Kidney epithelial cell (primary cell): ENCODE measurements around the gene TNFAIP2. TPM values are rescaled to one million over a fixed set of nuclear protein-coding genes. Genes with fewer than 3 reads are reported as not detected.
"Not testable (repeated sequence)": the region's sequence is repeated elsewhere in the genome, so short reads cannot be mapped to it uniquely, and the experiment has no call there.

ENCODE experiments used
- DNase-seq: peaks from one replicate; pipeline ENCODE4 v3.0.0-alpha.2; 2010; ENCODE audit warnings: low read depth
- H3K27me3 ChIP-seq: 2 replicates; pipeline ENCODE4 v1.6.0; 2011; ENCODE audit warnings: low read length; ENCODE audit not compliant: control insufficient read depth, insufficient read depth
- H3K36me3 ChIP-seq: 2 replicates; pipeline ENCODE4 v1.5.1; 2011; ENCODE audit warnings: low read length; ENCODE audit not compliant: control insufficient read depth, insufficient read depth
- H3K4me3 ChIP-seq: 2 replicates; pipeline ENCODE4 v1.5.1; 2011; ENCODE audit warnings: low read depth, mild to moderate bottlenecking, control low read depth, low read length
- CTCF ChIP-seq: IDR thresholded peaks from 2 replicates; pipeline ENCODE4 v1.5.1; 2011; ENCODE audit warnings: mild to moderate bottlenecking, moderate library complexity, low read length, control low read depth, inconsistent platforms; ENCODE audit not compliant: insufficient read depth, poor library complexity, severe bottlenecking
- total RNA-seq: library from RNA; depleted of rRNA; stranded (reverse); fragments of >200 nt; gene quantifications from 2 replicates; pipeline ENCODE4 v1.2.3, GENCODE V29; 2015

The TNFAIP2 gene
- total RNA-seq, 1 donor from 2014 or later, result 152 TPM

- no peak overlapping the region for H3K4me3 ChIP-seq
- no peaks in the 10 kb centered on the region for H3K27me3 ChIP-seq
- no peak for DNase-seq
- H3K36me3 ChIP-seq, result no peaks in the 10 kb centered on the region
- no peak for TF ChIP-seq CTCF
Measured at GRCh38 chr14:103115845-103116572, 7.3 kb upstream of the TNFAIP2 start.

- no peak for DNase-seq
- Histone ChIP-seq H3K4me3 (no peak overlapping the region), H3K27me3 (no peaks in the 10 kb centered on the region), H3K36me3 (no peaks in the 10 kb centered on the region)
- no peak for TF ChIP-seq CTCF
Measured at GRCh38 chr14:103116636-103117035, 6.6 kb upstream of the TNFAIP2 start.

GRCh38 chr14:103117499-103117898 lies 5.8 kb upstream of the TNFAIP2 start:
- DNase-seq, H3K36me3 ChIP-seq, H3K4me3 ChIP-seq: not testable (repeated sequence)

GRCh38 chr14:103118018-103118662 lies 5.1 kb upstream of the TNFAIP2 start:
- no peaks in the 10 kb centered on the region for H3K36me3 ChIP-seq
- H3K4me3 ChIP-seq, result no peak overlapping the region
- H3K27me3 ChIP-seq, result no peaks in the 10 kb centered on the region
- no peak for DNase-seq
- no peak for TF ChIP-seq CTCF

More at GRCh38 chr14:103117499-103117898, 5.8 kb upstream of the TNFAIP2 start:
- H3K27me3 ChIP-seq, result not testable (repeated sequence)

GRCh38 chr14:103118663-103119404 lies 4.4 kb upstream of the TNFAIP2 start:
- Histone ChIP-seq H3K36me3 (no peaks in the 10 kb centered on the region), H3K4me3 (no peak overlapping the region)
- DNase-seq, result no peak

GRCh38 chr14:103119527-103119926 lies 3.7 kb upstream of the TNFAIP2 start:
- not testable (repeated sequence) for H3K27me3 ChIP-seq, H3K36me3 ChIP-seq, DNase-seq, H3K4me3 ChIP-seq

More at GRCh38 chr14:103118663-103119404, 4.4 kb upstream of the TNFAIP2 start:
- no peak for TF ChIP-seq CTCF
- no peaks in the 10 kb centered on the region for H3K27me3 ChIP-seq
